ENCODE measurements around the gene RAB3IL1.

DNA sequence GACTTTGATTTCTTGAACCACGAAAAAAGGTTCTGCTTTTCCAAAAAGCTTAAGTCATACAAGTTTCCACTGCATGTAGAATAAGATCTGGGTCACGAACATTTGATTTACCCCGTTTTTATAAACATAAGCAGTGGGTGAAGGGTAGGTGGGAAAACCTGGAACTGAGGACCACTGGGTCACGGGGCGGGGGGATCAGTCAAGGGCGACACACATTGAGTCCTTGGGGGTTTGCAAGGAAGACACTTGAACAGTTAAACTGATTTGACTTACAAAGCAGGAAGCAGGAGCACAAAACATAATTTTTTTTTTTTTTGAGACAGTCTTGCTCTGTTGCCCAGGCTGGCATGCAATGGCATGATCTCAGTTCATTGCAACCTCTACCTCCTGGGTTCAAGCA, 36.9 kb downstream of the RAB3IL1 start:
- TF ChIP-seq POLR2AphosphoS5 (IDR thresholded peaks at IDR 0.05; ENCODE audit: borderline replicate concordance, low read depth, low read length): no peak
- no peak for TF ChIP-seq EZH2 (IDR thresholded peaks at IDR 0.05)
- no peak for TF ChIP-seq FOXP2 (optimal IDR thresholded peaks at IDR 0.05; ENCODE audit: control extremely low read depth, extremely low read length, insufficient read depth)

All from SK-N-MC (cell line).